Liver (tissue), 9 donors: Measurements from ENCODE around the gene DHX32. TPM values are rescaled to one million over a fixed set of nuclear protein-coding genes. Genes with fewer than 3 reads are reported as not detected.

Source experiments
- DNase-seq: peaks from one replicate; pipeline ENCODE4 v3.0.0-alpha.2; 2017; ENCODE audit warnings: low spot score
- H3K27ac ChIP-seq, 2 donors: one replicate each; pipeline ENCODE4 v1.7.0; 2013; ENCODE audit warnings: inconsistent platforms in 2 of 2, low read length in 2 of 2, control low read depth in 1 of 2, low read depth in 1 of 2, mild to moderate bottlenecking in 1 of 2
- H3K27me3 ChIP-seq, 4 donors: one replicate each; pipeline versions ENCODE4 v1.6.1 to v1.7.0; 2013; ENCODE audit warnings: low read length in 3 of 4, inconsistent platforms in 1 of 4, mild to moderate bottlenecking in 1 of 4, moderate library complexity in 1 of 4; ENCODE audit not compliant: control insufficient read depth in 4 of 4, insufficient read depth in 4 of 4
- H3K36me3 ChIP-seq, 4 donors: one replicate each; pipeline versions ENCODE4 v1.6.1 to v1.7.0; 2013; ENCODE audit warnings: low read length in 3 of 4, mild to moderate bottlenecking in 3 of 4, low read depth in 1 of 4, moderate library complexity in 1 of 4; ENCODE audit not compliant: control insufficient read depth in 4 of 4, insufficient read depth in 3 of 4
- H3K4me1 ChIP-seq, 4 donors: one replicate each; pipeline versions ENCODE4 v1.6.1 to v1.7.0; 2013; ENCODE audit warnings: low read length in 3 of 4, mild to moderate bottlenecking in 3 of 4, moderate library complexity in 1 of 4; ENCODE audit not compliant: control insufficient read depth in 4 of 4, insufficient read depth in 4 of 4
- H3K4me3 ChIP-seq, 3 donors: one replicate each; pipeline versions ENCODE4 v1.6.1 to v1.7.0; 2013; ENCODE audit warnings: low read length in 3 of 3, control low read depth in 1 of 3, low read depth in 1 of 3, mild to moderate bottlenecking in 1 of 3
- H3K9ac ChIP-seq, 2 donors: one replicate each; pipeline ENCODE4 v1.7.0; 2013; ENCODE audit warnings: low read length in 2 of 2, mild to moderate bottlenecking in 2 of 2, moderate library complexity in 2 of 2, control low read depth in 1 of 2, low read depth in 1 of 2
- H3K9me3 ChIP-seq, 4 donors: one replicate each; pipeline versions ENCODE4 v1.6.1 to v1.7.0; 2013; ENCODE audit warnings: low read length in 3 of 4; ENCODE audit not compliant: control insufficient read depth in 4 of 4
- EGR1 ChIP-seq, 2 donors: IDR thresholded peaks; 2 replicates each; pipeline ENCODE4 v1.6.1; 2016 to 2018; ENCODE audit warnings: antibody characterized with exemption in 2 of 2, low read depth in 2 of 2
- FOXA1 ChIP-seq: IDR thresholded peaks from 2 replicates; pipeline ENCODE4 v1.6.1; 2016; ENCODE audit warnings: antibody characterized with exemption
- FOXA2 ChIP-seq: IDR thresholded peaks from 2 replicates; pipeline ENCODE4 v1.6.1; 2016; ENCODE audit warnings: antibody characterized with exemption
- HNF4A ChIP-seq, 2 donors: conservative IDR thresholded peaks; 2 replicates each; pipeline ENCODE4 v1.6.1; 2016; ENCODE audit warnings: antibody characterized with exemption in 2 of 2, mild to moderate bottlenecking in 2 of 2
- JUND ChIP-seq, 2 donors: IDR thresholded peaks; 2 replicates each; pipeline ENCODE4 v1.6.1; 2016; ENCODE audit warnings: antibody characterized with exemption in 2 of 2
- NR2F2 ChIP-seq: IDR thresholded peaks from 2 replicates; pipeline ENCODE4 v1.6.1; 2016; ENCODE audit warnings: antibody characterized with exemption
- RAD21 ChIP-seq, 2 donors: IDR thresholded peaks; 2 replicates each; pipeline ENCODE4 v1.6.1; 2016; ENCODE audit warnings: antibody characterized with exemption in 2 of 2, mild to moderate bottlenecking in 2 of 2
- RXRA ChIP-seq, 2 donors: IDR thresholded peaks; 2 replicates each; pipeline ENCODE4 v1.6.1; 2017 to 2018; ENCODE audit warnings: antibody characterized with exemption in 2 of 2, mild to moderate bottlenecking in 1 of 2
- SP1 ChIP-seq: IDR thresholded peaks from 2 replicates; pipeline ENCODE4 v1.6.1; 2018; ENCODE audit warnings: antibody characterized with exemption, mild to moderate bottlenecking
- TAF1 ChIP-seq: conservative IDR thresholded peaks from 2 replicates; pipeline ENCODE4 v1.6.1; 2016; ENCODE audit warnings: antibody characterized with exemption, mild to moderate bottlenecking
- WGBS: extraction: QIAGEN DNeasy Blood & Tissue Kit; methylation state at CpG from one replicate; pipeline ENCODE4 v1.1.7; 2013; 5-methylcytosine and 5-hydroxymethylcytosine counted together
- polyA plus RNA-seq, 2 donors: library from polyadenylated mRNA; stranded (reverse) in 1 of 2; unstranded in 1 of 2; fragments of 200-250 nt in 1 of 2; fragments of >200 nt in 1 of 2; fragmentation: Nextera tagmentation in 1 of 2; extraction: Ambion mirVana in 1 of 2; gene quantifications; one replicate each; pipeline versions ENCODE4 v1.2.1 to v1.2.3, GENCODE V29; 2013 to 2015
- total RNA-seq, 2 donors: library from RNA; depleted of rRNA; stranded (reverse); fragments of >200 nt; gene quantifications; one replicate each; pipeline ENCODE4 v1.2.3, GENCODE V29; 2014
- TF ChIP-seq, protein P1 (sequence below): fragments of 150-350 bp; IDR thresholded peaks from 2 replicates; pipeline ENCODE4 v1.5.1; 2017; ENCODE audit warnings: improper control_type of control experiment, low read depth, low read length; ENCODE audit not compliant: missing input control
- TF ChIP-seq, protein P2 (sequence below): IDR thresholded peaks from 2 replicates; pipeline ENCODE4 v1.6.1; 2016; ENCODE audit warnings: antibody characterized with exemption, mild to moderate bottlenecking
- TF ChIP-seq, protein P3 (sequence below): IDR thresholded peaks from 2 replicates; pipeline ENCODE4 v1.6.1; 2016; ENCODE audit warnings: antibody characterized with exemption
- TF ChIP-seq, protein P4 (sequence below): IDR thresholded peaks from 2 replicates; pipeline ENCODE4 v1.6.1; 2016; ENCODE audit warnings: antibody characterized with exemption
- TF ChIP-seq, protein P5 (sequence below): IDR thresholded peaks from 2 replicates; pipeline ENCODE4 v1.6.1; 2016; ENCODE audit warnings: antibody characterized with exemption
- donor health status: healthy.
- donor health status: healthy.
- donor health status: healthy.
- donor health status: healthy.
- donor health status: healthy.

DHX32 gene
- total and polyA plus RNA-seq, 4 donors = 8.3 to 20.2 (median 10.2) TPM

DNA sequence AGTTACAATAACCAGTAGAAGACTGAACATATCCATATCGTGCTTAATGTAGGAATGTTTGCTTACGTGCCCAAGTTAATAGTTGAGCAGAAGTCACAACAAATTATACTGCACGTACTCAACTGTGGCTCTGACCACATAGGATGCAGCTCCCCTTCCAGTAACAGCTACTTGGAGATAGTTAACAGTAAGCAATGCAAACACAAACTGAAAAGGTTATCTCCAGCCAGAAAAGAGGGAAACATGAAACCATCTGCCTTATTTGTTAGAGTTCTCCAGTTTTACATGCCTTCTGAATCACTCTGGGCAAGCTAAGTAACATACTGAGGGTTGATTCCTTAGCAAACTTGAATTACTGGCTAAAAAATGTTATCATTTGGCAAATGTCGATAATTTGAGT is 9.8 kb downstream of the DHX32 start:
- no peak for DNase-seq
- Histone ChIP-seq H3K9ac (no peak overlapping the region), H3K4me3 (no peak overlapping the region), H3K9me3 (peaks cover 0 to 4% (median under 1%) of the 10 kb centered on the region in 4 donors), H3K36me3 (peaks cover 3 to 14% (median 10%) of the 10 kb centered on the region in 4 donors), H3K27ac (no peak overlapping the region), H3K4me1 (no peaks in the 10 kb centered on the region), H3K27me3 (no peaks in the 10 kb centered on the region)
- 89% methylated on average over 4 of the region's 4 CpGs for WGBS
- no peak for TF ChIP-seq FOXA1

DNA sequence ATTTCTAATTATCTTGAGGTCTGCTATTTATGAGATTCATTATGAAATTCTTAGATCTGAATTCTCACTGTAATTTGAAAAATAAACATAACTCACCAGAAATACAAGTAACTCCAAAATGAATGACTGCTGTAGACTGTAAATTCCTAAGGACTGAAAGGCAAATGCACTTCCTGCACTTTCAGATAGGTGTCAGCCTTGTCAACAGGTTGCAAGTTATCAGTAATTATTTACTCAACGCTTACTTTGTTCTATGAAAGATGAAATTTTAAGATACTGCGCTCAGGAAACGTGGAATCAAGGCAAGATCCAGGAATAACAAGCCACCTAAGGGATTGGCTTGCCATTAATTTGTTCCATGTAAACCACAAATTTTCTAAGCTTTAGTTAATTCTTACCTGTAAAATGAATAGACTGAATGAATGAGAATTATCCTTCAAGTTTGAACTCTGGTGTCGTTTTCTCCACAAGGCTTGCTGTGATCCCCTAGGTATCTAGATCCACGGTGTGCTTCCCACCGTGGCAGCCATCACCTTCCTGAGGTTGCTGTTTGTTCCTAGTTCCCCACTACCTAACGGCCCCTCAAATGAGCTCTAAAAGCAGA is 12.6 kb downstream of the DHX32 start:
- WGBS = 49% methylated on average over 7 of the region's 7 CpGs
- TF ChIP-seq FOXA2 = no peak
- peak; percentile 78 to 83 for TF ChIP-seq RAD21 (IDR thresholded peaks at IDR 0.05)
- TF ChIP-seq EGR1 (IDR thresholded peaks at IDR 0.05; ENCODE audit: low read depth in 2 of 2) = no peak
- TF ChIP-seq, protein P1, sequence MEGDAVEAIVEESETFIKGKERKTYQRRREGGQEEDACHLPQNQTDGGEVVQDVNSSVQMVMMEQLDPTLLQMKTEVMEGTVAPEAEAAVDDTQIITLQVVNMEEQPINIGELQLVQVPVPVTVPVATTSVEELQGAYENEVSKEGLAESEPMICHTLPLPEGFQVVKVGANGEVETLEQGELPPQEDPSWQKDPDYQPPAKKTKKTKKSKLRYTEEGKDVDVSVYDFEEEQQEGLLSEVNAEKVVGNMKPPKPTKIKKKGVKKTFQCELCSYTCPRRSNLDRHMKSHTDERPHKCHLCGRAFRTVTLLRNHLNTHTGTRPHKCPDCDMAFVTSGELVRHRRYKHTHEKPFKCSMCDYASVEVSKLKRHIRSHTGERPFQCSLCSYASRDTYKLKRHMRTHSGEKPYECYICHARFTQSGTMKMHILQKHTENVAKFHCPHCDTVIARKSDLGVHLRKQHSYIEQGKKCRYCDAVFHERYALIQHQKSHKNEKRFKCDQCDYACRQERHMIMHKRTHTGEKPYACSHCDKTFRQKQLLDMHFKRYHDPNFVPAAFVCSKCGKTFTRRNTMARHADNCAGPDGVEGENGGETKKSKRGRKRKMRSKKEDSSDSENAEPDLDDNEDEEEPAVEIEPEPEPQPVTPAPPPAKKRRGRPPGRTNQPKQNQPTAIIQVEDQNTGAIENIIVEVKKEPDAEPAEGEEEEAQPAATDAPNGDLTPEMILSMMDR = peak; percentile 85
- TF ChIP-seq, protein P2, sequence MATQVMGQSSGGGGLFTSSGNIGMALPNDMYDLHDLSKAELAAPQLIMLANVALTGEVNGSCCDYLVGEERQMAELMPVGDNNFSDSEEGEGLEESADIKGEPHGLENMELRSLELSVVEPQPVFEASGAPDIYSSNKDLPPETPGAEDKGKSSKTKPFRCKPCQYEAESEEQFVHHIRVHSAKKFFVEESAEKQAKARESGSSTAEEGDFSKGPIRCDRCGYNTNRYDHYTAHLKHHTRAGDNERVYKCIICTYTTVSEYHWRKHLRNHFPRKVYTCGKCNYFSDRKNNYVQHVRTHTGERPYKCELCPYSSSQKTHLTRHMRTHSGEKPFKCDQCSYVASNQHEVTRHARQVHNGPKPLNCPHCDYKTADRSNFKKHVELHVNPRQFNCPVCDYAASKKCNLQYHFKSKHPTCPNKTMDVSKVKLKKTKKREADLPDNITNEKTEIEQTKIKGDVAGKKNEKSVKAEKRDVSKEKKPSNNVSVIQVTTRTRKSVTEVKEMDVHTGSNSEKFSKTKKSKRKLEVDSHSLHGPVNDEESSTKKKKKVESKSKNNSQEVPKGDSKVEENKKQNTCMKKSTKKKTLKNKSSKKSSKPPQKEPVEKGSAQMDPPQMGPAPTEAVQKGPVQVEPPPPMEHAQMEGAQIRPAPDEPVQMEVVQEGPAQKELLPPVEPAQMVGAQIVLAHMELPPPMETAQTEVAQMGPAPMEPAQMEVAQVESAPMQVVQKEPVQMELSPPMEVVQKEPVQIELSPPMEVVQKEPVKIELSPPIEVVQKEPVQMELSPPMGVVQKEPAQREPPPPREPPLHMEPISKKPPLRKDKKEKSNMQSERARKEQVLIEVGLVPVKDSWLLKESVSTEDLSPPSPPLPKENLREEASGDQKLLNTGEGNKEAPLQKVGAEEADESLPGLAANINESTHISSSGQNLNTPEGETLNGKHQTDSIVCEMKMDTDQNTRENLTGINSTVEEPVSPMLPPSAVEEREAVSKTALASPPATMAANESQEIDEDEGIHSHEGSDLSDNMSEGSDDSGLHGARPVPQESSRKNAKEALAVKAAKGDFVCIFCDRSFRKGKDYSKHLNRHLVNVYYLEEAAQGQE = no peak
- no peak for TF ChIP-seq JUND (IDR thresholded peaks at IDR 0.05)

DNA sequence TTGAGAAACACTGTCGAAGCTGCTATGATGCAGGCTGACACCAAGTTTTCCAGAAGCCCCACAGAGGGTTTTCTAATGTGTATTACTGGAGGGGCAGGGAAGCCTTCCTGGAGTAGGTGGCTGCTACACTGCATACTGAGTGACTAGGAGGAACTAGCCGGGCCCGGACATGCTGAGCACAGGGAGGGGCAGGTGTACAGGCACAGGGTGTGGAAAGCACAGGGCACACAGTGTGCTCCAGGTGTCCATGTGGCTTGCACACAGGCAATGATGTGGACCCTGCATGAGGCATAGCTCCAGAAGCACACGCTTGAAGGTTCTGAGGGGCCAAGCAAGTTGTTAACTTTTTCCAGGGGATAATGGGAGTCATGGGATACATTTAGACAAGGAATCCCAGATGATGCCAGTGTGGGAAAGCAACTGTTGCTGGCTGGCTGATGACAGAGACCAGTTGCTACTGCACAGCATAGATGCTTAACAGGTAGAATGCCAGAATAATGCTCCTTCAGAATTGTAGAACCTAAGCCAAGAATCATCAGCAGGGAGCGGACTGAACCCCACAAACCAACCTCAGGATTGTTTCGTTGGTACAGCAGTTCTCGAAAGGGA is 14.6 kb downstream of the DHX32 start:
- Histone ChIP-seq H3K9ac (no peak overlapping the region), H3K9me3 (no peaks in the 10 kb centered on the region), H3K36me3 (peaks cover 4 to 17% (median 13%) of the 10 kb centered on the region in 4 donors), H3K4me3 (no peak overlapping the region), H3K4me1 (no peaks in the 10 kb centered on the region), H3K27me3 (no peaks in the 10 kb centered on the region), H3K27ac (no peak overlapping the region)
- DNase-seq = no peak
- no peak for TF ChIP-seq SP1
- no peak for TF ChIP-seq TAF1
- TF ChIP-seq JUND (IDR thresholded peaks at IDR 0.05) = no peak
- no peak for TF ChIP-seq HNF4A (conservative IDR thresholded peaks at IDR 0.05)
- TF ChIP-seq, protein P3, sequence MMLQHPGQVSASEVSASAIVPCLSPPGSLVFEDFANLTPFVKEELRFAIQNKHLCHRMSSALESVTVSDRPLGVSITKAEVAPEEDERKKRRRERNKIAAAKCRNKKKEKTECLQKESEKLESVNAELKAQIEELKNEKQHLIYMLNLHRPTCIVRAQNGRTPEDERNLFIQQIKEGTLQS = no peak
- TF ChIP-seq, protein P4, sequence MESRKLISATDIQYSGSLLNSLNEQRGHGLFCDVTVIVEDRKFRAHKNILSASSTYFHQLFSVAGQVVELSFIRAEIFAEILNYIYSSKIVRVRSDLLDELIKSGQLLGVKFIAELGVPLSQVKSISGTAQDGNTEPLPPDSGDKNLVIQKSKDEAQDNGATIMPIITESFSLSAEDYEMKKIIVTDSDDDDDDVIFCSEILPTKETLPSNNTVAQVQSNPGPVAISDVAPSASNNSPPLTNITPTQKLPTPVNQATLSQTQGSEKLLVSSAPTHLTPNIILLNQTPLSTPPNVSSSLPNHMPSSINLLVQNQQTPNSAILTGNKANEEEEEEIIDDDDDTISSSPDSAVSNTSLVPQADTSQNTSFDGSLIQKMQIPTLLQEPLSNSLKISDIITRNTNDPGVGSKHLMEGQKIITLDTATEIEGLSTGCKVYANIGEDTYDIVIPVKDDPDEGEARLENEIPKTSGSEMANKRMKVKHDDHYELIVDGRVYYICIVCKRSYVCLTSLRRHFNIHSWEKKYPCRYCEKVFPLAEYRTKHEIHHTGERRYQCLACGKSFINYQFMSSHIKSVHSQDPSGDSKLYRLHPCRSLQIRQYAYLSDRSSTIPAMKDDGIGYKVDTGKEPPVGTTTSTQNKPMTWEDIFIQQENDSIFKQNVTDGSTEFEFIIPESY = no peak
- TF ChIP-seq, protein P5, sequence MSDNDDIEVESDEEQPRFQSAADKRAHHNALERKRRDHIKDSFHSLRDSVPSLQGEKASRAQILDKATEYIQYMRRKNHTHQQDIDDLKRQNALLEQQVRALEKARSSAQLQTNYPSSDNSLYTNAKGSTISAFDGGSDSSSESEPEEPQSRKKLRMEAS = no peak
- TF ChIP-seq RXRA (IDR thresholded peaks at IDR 0.05) = no peak
- no peak for TF ChIP-seq EGR1 (IDR thresholded peaks at IDR 0.05; ENCODE audit: low read depth in 2 of 2)
- no peak for TF ChIP-seq NR2F2
- 96% methylated on average over 7 of the region's 7 CpGs for WGBS

More for the DNA sequence above, 12.6 kb downstream of the DHX32 start:
- H3K4me1 ChIP-seq = no peaks in the 10 kb centered on the region
- DNase-seq = no peak
- no peaks in the 10 kb centered on the region for H3K9me3 ChIP-seq
- no peak overlapping the region for H3K4me3 ChIP-seq
- no peaks in the 10 kb centered on the region for H3K27me3 ChIP-seq
- no peak overlapping the region for H3K27ac ChIP-seq
- H3K36me3 ChIP-seq = peaks cover 4 to 17% (median 13%) of the 10 kb centered on the region in 4 donors
- H3K9ac ChIP-seq = no peak overlapping the region
